ENCODE results near the gene CACNA1A. TPM values are rescaled to one million over a fixed set of nuclear protein-coding genes. Genes with fewer than 3 reads are reported as not detected.

CACNA1A gene
- total RNA-seq, 2 donors from 2014 or later: 0.34 to 0.37 TPM

DNA sequence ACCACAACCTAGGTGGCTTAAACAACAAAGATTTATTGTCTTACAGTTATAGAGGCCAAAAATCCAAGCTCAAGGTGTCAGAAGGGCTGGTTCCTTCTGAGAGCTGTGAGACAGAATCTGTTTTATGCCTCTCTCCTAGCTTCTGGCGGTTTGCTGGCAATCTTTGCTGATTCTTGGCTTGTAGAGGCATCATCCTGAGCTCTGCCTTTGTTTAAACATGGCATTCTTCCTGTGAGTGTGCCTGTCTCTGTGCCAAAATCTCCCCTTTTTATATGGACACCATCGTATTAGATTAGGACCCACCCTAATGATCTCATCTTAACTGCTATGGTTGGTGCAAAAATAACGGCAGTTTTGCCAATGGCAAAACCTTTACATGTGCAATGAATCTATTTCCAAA lies 169.1 kb downstream of the CACNA1A start:
- DNase-seq (no peak), ATAC-seq (replicated peaks in 1 of 2) (no peak)
- Mint-ChIP-seq H3K9me3 (peaks cover 0 to 2% of the 10 kb centered on the region in 2 donors), H3K27me3 (ENCODE audit: low read depth) (peaks cover 16% of the 10 kb centered on the region), H3K36me3 (ENCODE audit: insufficient read depth in 2 of 2) (peaks cover 0 to 1% of the 10 kb centered on the region in 2 donors), H3K4me1 (ENCODE audit: low read depth) (no peaks in the 10 kb centered on the region), H3K27ac (no peak overlapping the region), H3K4me3 (no peak overlapping the region)

DNA sequence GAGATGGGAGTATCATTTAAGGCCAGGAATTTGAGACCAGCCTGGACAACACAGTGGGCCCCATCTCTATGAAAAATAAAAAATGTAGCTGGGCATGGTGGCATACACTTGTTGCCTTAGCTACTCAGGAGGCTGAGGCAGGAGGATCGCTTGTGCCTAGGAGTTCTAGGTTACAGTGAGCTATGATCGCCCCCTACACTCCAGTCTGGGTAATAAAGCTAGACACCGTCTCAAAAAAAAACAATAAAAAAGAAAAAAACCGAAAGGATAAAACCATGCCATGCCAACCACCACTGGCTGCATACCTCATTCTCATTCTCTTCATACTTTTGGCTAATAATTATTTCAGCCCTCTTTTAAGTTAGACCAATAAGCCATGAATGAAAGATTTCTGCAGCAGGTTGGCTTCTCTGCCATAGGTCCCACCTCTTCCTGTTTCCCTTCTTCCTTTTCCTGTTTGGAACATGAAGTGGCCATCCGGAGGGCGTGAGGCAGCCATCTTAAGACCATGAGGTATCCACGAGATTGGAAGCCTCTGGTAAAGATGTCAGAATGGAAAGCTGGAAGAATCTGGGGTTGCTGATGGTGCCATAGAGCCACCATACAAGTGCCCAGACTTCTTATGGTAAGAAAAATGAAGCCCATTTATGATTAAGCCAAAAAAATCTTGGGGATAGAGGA lies 171.3 kb downstream of the CACNA1A start:
- H3K27ac Mint-ChIP-seq: no peak overlapping the region
- H3K4me3 Mint-ChIP-seq: no peak overlapping the region
- ATAC-seq (replicated peaks in 1 of 2) (no peak), DNase-seq (peak in 1 of 2 donors; percentile 1)
- H3K9me3 Mint-ChIP-seq: no peaks in the 10 kb centered on the region
- no peaks in the 10 kb centered on the region for H3K36me3 Mint-ChIP-seq (ENCODE audit: insufficient read depth in 2 of 2)
- H3K27me3 Mint-ChIP-seq (ENCODE audit: low read depth): peaks cover 16% of the 10 kb centered on the region
- H3K4me1 Mint-ChIP-seq (ENCODE audit: low read depth): no peaks in the 10 kb centered on the region

DNA sequence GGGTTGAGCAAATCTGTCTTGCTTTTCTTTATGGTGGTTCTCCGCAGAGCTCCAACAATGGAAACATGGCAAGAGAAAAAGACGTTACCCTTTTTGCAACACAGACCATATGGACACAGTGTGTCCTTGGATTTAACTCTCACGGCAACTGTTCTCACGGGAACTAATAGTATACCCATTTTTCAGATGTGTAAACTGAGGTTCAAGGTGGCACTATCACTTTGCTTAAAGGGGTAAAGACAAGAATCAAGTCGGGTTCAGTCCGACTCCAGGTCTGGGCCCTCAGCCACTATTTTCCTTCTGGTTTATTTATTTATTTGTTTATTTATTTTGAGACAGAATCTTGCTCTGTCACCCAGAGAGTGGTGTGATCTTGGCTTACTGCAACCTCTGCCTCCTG lies 176.0 kb downstream of the CACNA1A start:
- peaks cover 23% of the 10 kb centered on the region for H3K27me3 Mint-ChIP-seq (ENCODE audit: low read depth)
- no peak overlapping the region for H3K27ac Mint-ChIP-seq
- ATAC-seq (replicated peaks in 1 of 2) (no peak), DNase-seq (no peak)
- no peaks in the 10 kb centered on the region for H3K36me3 Mint-ChIP-seq (ENCODE audit: insufficient read depth in 2 of 2)
- H3K4me1 Mint-ChIP-seq (ENCODE audit: low read depth): no peaks in the 10 kb centered on the region
- no peaks in the 10 kb centered on the region for H3K9me3 Mint-ChIP-seq
- no peak overlapping the region for H3K4me3 Mint-ChIP-seq

DNA sequence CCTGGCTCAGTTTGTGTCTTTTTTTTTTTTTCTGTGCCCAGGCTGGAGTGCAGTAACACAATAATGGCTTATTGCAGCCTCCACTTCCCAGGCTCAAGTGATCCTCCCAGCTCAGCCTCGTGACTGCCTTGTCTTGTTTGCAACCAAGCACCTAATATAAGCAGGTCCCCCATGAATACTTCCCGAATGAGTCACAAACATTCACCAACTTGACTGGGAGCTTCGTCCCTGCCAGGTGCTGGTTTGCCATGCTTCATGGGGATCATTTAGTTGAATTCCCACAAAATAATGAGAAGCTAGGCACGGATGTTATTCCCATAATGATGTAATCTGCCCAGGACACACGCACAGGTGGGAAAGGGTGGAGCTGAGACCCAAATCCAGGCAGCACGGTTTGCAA lies 176.5 kb downstream of the CACNA1A start:
- H3K27me3 Mint-ChIP-seq (ENCODE audit: low read depth): peaks cover 23% of the 10 kb centered on the region
- DNase-seq (no peak), ATAC-seq (replicated peaks in 1 of 2) (no peak)
- H3K36me3 Mint-ChIP-seq (ENCODE audit: insufficient read depth in 2 of 2): no peaks in the 10 kb centered on the region
- H3K9me3 Mint-ChIP-seq: no peaks in the 10 kb centered on the region
- H3K4me3 Mint-ChIP-seq: no peak overlapping the region
- H3K4me1 Mint-ChIP-seq (ENCODE audit: low read depth): no peaks in the 10 kb centered on the region
- no peak overlapping the region for H3K27ac Mint-ChIP-seq

DNA sequence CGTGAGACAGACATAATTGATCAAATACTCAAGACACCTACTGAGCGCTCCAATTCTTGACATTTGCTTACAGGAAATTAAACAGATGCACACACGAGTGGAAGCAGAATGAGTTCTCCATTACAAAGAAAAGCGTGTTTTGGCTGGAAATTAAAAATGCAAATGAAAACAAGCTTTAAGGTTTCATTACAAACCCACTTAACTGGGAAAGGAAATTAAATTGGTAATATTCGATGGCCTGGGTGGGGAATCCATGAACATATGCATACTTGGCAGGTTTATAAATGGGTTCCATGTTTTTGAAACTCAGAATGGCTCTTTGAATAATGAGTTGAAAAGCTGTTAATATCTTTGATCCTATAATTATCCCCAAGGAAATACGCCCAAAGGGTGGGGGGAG lies 178.0 kb downstream of the CACNA1A start:
- Mint-ChIP-seq H3K36me3 (ENCODE audit: insufficient read depth in 2 of 2) (no peaks in the 10 kb centered on the region), H3K4me3 (no peak overlapping the region), H3K9me3 (peaks cover 2 to 3% of the 10 kb centered on the region in 2 donors), H3K27ac (no peak overlapping the region), H3K27me3 (ENCODE audit: low read depth) (peaks cover 13% of the 10 kb centered on the region), H3K4me1 (ENCODE audit: low read depth) (no peaks in the 10 kb centered on the region)
- no peak for ATAC-seq (replicated peaks in 1 of 2)
- DNase-seq: no peak

DNA sequence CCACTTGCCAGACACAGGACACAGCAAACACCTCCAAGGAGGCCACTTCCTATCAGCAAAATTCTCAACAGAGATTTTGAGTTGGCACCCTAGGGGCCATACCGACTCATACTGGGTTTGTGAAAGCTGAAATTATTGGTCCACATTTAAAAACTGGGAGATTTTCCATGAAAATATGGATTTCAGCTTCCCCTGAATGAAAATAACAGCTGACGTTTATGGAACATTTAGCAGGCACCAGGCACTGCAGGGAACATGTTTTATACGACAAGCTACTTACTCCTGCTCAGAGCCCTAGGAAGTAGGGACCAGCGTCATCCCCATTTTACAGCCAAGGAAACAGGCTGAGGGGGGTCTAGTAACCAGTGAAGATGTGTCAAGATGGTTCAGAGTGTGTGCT lies 186.8 kb downstream of the CACNA1A start:
- Mint-ChIP-seq H3K4me3 (no peak overlapping the region), H3K9me3 (peaks cover 2 to 3% of the 10 kb centered on the region in 2 donors), H3K36me3 (ENCODE audit: insufficient read depth in 2 of 2) (no peaks in the 10 kb centered on the region), H3K27me3 (ENCODE audit: low read depth) (peaks cover 21% of the 10 kb centered on the region), H3K4me1 (ENCODE audit: low read depth) (no peaks in the 10 kb centered on the region), H3K27ac (no peak overlapping the region)
- no peak for ATAC-seq (replicated peaks in 1 of 2)
- no peak for DNase-seq

DNA sequence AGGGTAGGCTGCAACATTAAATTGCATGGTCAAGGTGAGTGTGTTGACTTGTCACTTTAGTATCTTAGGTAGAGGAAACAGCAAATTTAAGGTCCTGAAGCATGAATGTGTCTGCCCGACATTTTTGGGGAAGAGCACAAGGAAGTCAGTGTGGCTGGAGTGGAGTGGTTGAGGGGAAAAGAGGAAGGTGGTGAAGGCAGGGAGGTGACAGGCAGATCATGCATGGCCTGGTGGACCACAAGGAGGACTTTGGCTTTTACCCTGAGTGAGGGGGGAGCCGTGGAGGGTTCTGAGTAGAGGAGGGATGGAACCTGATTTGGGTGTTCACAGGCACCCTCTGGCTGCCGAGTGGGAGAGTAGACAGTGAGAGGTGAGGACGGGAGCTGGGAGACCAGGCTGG lies 188.1 kb downstream of the CACNA1A start:
- no peak overlapping the region for H3K4me3 Mint-ChIP-seq
- no peaks in the 10 kb centered on the region for H3K36me3 Mint-ChIP-seq (ENCODE audit: insufficient read depth in 2 of 2)
- DNase-seq: no peak
- H3K4me1 Mint-ChIP-seq (ENCODE audit: low read depth): no peaks in the 10 kb centered on the region
- peaks cover 26% of the 10 kb centered on the region for H3K27me3 Mint-ChIP-seq (ENCODE audit: low read depth)
- H3K9me3 Mint-ChIP-seq: no peaks in the 10 kb centered on the region
- no peak for ATAC-seq (replicated peaks in 1 of 2)
- no peak overlapping the region for H3K27ac Mint-ChIP-seq

DNA sequence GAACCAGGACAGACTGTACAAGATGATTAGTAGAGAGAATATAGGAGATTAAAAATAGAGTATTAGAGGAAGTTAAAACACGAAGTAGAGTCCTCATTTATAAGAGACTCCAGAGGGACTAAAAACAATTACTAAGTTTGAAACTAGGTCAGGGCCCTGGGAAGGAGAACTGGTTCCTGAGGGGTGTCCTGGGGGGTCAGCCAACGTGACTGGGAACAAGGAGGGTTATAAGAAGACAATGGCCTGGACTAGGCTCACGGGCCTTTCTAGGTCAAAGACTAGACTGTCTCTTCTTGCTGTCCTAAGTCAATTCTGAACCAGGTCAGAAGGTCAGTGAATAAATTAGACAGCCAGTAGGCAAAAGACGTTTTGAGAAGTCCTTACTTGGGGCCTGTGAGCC lies 190.8 kb downstream of the CACNA1A start:
- no peak overlapping the region for H3K27ac Mint-ChIP-seq
- H3K4me1 Mint-ChIP-seq (ENCODE audit: low read depth): no peaks in the 10 kb centered on the region
- DNase-seq: no peak
- no peak for ATAC-seq (replicated peaks in 1 of 2)
- no peaks in the 10 kb centered on the region for H3K36me3 Mint-ChIP-seq (ENCODE audit: insufficient read depth in 2 of 2)
- no peaks in the 10 kb centered on the region for H3K9me3 Mint-ChIP-seq
- peaks cover 26% of the 10 kb centered on the region for H3K27me3 Mint-ChIP-seq (ENCODE audit: low read depth)
- no peak overlapping the region for H3K4me3 Mint-ChIP-seq

DNA sequence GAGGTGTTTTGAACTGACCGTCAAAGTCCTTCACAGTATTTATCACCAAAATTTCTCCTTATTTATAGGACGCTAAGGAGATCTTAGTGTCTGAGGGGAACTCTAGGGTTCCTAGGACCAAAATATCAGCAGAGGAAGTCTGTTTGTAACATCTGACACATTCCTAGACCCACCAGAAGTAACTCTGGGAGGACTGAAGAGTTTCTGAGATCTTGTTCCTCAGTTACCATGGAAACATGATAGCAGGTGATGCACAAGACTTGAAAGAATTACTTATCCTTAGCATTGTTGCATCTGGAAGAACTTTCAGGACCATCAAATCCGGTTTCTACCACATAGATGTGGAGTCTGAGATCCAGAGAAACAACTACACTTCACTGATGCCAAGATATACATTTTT lies 191.5 kb downstream of the CACNA1A start:
- Mint-ChIP-seq H3K4me1 (ENCODE audit: low read depth) (no peaks in the 10 kb centered on the region), H3K36me3 (ENCODE audit: insufficient read depth in 2 of 2) (no peaks in the 10 kb centered on the region), H3K9me3 (no peaks in the 10 kb centered on the region), H3K27ac (no peak overlapping the region), H3K4me3 (no peak overlapping the region), H3K27me3 (ENCODE audit: low read depth) (peaks cover 26% of the 10 kb centered on the region)
- DNase-seq (no peak), ATAC-seq (replicated peaks in 1 of 2) (no peak)

DNA sequence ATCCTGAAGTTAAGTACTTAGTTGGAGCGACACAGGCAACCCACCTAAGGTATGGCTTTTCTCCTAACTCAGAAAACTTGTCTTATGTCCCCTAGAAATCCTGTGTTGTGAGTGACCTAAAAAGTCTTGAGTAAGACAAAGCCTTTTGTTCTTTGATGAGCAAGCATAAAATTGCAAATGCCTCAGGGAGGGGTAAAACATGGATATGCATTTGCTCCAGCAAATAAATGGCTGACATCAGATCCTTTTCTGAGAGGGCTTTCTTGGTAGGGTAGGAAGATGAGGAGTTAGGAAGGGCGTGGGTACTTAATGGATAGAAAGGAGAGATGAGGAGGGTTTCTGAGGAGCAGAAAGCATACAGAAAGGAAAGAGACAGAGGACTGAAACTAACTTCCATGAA lies 192.4 kb downstream of the CACNA1A start:
- DNase-seq: no peak
- Mint-ChIP-seq H3K27ac (no peak overlapping the region), H3K4me1 (ENCODE audit: low read depth) (no peaks in the 10 kb centered on the region), H3K9me3 (no peaks in the 10 kb centered on the region), H3K36me3 (ENCODE audit: insufficient read depth in 2 of 2) (no peaks in the 10 kb centered on the region), H3K27me3 (ENCODE audit: low read depth) (peaks cover 19% of the 10 kb centered on the region), H3K4me3 (no peak overlapping the region)
- ATAC-seq (replicated peaks in 1 of 2): no peak

DNA sequence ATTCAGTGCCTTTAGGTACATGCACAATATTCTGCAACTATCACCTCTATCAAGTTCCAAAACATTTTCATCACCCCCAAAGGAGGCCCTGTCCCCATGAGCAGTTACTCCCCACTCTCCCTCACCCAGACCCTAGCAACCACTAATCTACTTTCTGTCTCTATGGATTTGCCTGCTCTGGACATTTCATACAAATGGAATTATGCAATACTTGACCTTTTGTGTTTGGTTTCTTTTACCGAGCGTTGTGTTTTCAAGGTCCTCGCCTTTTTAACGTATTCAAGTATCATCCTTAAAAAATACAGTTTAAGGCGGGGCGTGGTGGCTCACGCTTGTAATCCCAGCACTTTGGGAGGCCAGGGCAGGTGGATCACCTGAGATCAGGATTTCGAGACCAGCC lies 196.4 kb downstream of the CACNA1A start:
- no peak overlapping the region for H3K4me3 Mint-ChIP-seq
- no peak overlapping the region for H3K27ac Mint-ChIP-seq
- H3K4me1 Mint-ChIP-seq (ENCODE audit: low read depth): no peaks in the 10 kb centered on the region
- peaks cover 6% of the 10 kb centered on the region for H3K27me3 Mint-ChIP-seq (ENCODE audit: low read depth)
- no peaks in the 10 kb centered on the region for H3K9me3 Mint-ChIP-seq
- no peaks in the 10 kb centered on the region for H3K36me3 Mint-ChIP-seq (ENCODE audit: insufficient read depth in 2 of 2)
- DNase-seq: no peak
- ATAC-seq (replicated peaks in 1 of 2): no peak

DNA sequence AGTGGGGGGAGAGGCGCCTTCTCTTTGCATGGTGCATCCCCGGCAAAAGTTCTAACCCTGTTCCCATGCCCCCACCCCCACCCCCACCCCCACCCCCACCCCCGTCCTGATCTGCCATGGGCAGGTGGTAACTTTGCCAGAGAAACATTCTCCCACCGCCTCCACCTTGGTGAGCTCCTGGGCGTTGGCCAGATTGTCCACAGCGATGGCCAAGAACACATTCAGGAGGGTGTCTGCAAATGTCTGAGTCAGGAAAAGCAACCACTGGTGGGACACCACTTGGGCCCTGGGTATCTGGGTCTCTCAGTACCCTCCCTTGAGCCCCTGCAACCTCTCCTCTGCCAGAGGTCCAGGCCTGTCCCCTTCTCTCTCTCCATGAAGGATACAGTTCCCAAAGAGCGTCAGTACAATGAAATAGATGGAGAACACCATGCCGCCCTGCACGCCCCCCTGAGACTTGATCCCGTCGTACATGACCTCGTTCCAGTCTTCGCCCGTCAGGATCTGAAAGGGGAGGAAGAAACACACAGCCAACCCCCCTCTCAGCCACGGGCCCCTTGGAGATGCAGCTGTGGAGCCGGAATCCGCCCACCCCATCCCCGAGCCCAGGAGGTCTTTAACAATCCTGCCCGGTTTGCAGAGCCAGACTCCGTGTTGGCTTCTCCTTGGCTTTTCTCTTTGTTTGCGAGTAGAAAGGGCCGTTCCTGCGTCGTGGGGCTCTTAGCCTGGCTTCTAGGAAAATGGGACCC lies 202.7 kb downstream of the CACNA1A start:
- ATAC-seq (replicated peaks in 1 of 2) (no peak), DNase-seq (no peak)
- peaks cover 8% of the 10 kb centered on the region for H3K4me1 Mint-ChIP-seq (ENCODE audit: low read depth)
- H3K36me3 Mint-ChIP-seq (ENCODE audit: insufficient read depth in 2 of 2): no peaks in the 10 kb centered on the region
- no peak overlapping the region for H3K4me3 Mint-ChIP-seq
- H3K9me3 Mint-ChIP-seq: no peaks in the 10 kb centered on the region
- no peak overlapping the region for H3K27ac Mint-ChIP-seq
- peaks cover 32% of the 10 kb centered on the region for H3K27me3 Mint-ChIP-seq (ENCODE audit: low read depth)

DNA sequence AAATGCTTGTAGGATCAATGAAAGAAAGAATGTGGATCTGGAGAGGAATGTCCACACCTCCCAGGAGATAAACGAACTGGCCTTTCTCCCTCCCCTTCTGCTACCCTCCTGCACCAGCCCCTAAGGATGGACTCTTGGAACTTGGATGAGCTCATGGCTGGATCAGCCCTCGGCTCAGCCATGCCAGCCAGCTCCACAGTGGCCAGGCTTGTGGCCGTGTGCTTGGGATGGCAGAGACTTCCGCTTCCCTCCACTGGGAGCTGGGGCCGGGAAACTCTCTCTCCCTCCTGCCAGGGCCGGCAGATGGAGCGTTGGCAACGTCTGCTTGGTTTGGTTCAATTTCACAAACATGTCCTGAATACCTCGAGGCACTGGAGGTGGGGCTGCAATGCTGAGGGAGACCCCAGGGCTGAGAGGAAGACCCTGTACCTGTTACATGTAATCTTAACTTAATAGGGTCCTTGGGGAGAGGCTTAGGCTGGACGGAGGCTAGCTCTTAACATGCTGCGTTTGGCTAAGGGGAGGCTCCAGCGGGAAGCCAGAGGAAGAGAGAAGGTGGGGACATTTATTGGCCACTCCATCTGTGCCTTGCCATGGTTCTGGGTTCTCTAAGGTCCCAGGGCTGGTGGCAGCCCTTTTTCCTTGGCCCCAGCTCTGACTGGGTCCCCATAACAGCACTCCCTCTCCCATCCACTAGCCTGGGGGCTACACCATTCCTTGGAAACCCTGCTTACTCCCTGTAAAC lies 203.6 kb downstream of the CACNA1A start:
- no peak for ATAC-seq (replicated peaks in 1 of 2)
- DNase-seq: no peak
- Mint-ChIP-seq H3K4me1 (ENCODE audit: low read depth) (peaks cover 8% of the 10 kb centered on the region), H3K27me3 (ENCODE audit: low read depth) (peaks cover 32% of the 10 kb centered on the region), H3K27ac (no peak overlapping the region), H3K9me3 (no peaks in the 10 kb centered on the region), H3K4me3 (no peak overlapping the region), H3K36me3 (ENCODE audit: insufficient read depth in 2 of 2) (no peaks in the 10 kb centered on the region)
